Fibroblast of lung (primary cell): ENCODE results near the gene RTN3. TPM values are rescaled to one million over a fixed set of nuclear protein-coding genes. Genes with fewer than 3 reads are reported as not detected.

Source experiments
- DNase-seq, 2 donors: peaks; one replicate each; pipeline versions ENCODE4 v3.0.0 to v3.0.0-alpha.2; 2010; ENCODE audit warnings: low read depth in 2 of 2
- H2AFZ ChIP-seq: 2 replicates; pipeline ENCODE4 v1.5.1; 2012; ENCODE audit warnings: low read length, control low read depth, inconsistent platforms
- H3K27ac ChIP-seq: 2 replicates; pipeline ENCODE4 v1.5.1; 2011; ENCODE audit warnings: low read length, control low read depth; ENCODE audit not compliant: insufficient read depth
- H3K27me3 ChIP-seq: 2 replicates; pipeline ENCODE4 v1.5.1; 2011; ENCODE audit warnings: mild to moderate bottlenecking, low read length; ENCODE audit not compliant: control insufficient read depth, insufficient read depth
- H3K36me3 ChIP-seq: 2 replicates; pipeline ENCODE4 v1.5.1; 2011; ENCODE audit warnings: low read length; ENCODE audit not compliant: control insufficient read depth, insufficient read depth
- H3K4me1 ChIP-seq: 2 replicates; pipeline ENCODE4 v1.5.1; 2011; ENCODE audit warnings: low read length; ENCODE audit not compliant: control insufficient read depth, insufficient read depth; ENCODE audit errors: extremely low read depth
- H3K4me2 ChIP-seq: 2 replicates; pipeline ENCODE4 v1.5.1; 2011; ENCODE audit warnings: low read length, control low read depth; ENCODE audit not compliant: insufficient read depth; ENCODE audit errors: extremely low read depth
- H3K4me3 ChIP-seq, 4 experiments: fragments of 200-600 bp in 1 of 4; sonication (generic) in 1 of 4; replicated peaks in 1 of 4; 2 replicates each; pipeline ENCODE4 v1.5.1; 2011 to 2016; ENCODE audit warnings: low read length in 4 of 4, low read depth in 3 of 4, mild to moderate bottlenecking in 3 of 4, control low read depth in 2 of 4, inconsistent platforms in 1 of 4, mixed read lengths in 1 of 4; ENCODE audit not compliant: insufficient read depth in 1 of 4; ENCODE audit errors: control extremely low read depth in 1 of 4
- H3K79me2 ChIP-seq: 2 replicates; pipeline ENCODE4 v1.5.1; 2012; ENCODE audit warnings: mild to moderate bottlenecking, low read length, inconsistent platforms; ENCODE audit not compliant: control insufficient read depth, insufficient read depth
- H3K9ac ChIP-seq: 2 replicates; pipeline ENCODE4 v1.5.1; 2011; ENCODE audit warnings: mild to moderate bottlenecking, low read length, control low read depth; ENCODE audit not compliant: insufficient read depth
- H3K9me3 ChIP-seq: 2 replicates; pipeline ENCODE4 v1.5.1; 2012; ENCODE audit warnings: low read depth, low read length; ENCODE audit not compliant: control insufficient read depth, insufficient read depth
- H4K20me1 ChIP-seq: 2 replicates; pipeline ENCODE4 v1.5.1; 2011; ENCODE audit warnings: low read length; ENCODE audit not compliant: control insufficient read depth, insufficient read depth; ENCODE audit errors: extremely low read depth
- EZH2 ChIP-seq: IDR thresholded peaks from 2 replicates; pipeline ENCODE4 v1.5.1; 2012; ENCODE audit warnings: low read length, control low read depth, mild to moderate bottlenecking; ENCODE audit errors: missing control alignments
- polyA plus RNA-seq, 2 donors: library from polyadenylated mRNA; depleted of rRNA in 1 of 2; stranded (reverse) in 1 of 2; unstranded in 1 of 2; fragments of >200 nt; gene quantifications; 2 replicates each; pipeline ENCODE4 v1.2.1, GENCODE V29; 2011 to 2012; ENCODE audit warnings: missing spikeins in 1 of 2
- total RNA-seq: library from RNA; depleted of rRNA; stranded (reverse); fragments of >200 nt; gene quantifications from 2 replicates; pipeline ENCODE4 v1.2.1, GENCODE V29; 2014
- TF ChIP-seq, protein P1 (sequence below), 2 donors: IDR thresholded peaks in 1 of 2; conservative IDR thresholded peaks in 1 of 2; 1 replicate in 1 of 2; 2 replicates in 1 of 2; pipeline ENCODE4 v1.5.1; 2011 to 2012; ENCODE audit warnings: low read length in 2 of 2, control low read depth in 1 of 2, inconsistent platforms in 1 of 2, low read depth in 1 of 2, mild to moderate bottlenecking in 1 of 2

The RTN3 gene
- total and polyA plus RNA-seq, 2 donors (not counting 1 experiment from before 2014, with no cell fraction given) = 93.3 to 167 TPM

DNA sequence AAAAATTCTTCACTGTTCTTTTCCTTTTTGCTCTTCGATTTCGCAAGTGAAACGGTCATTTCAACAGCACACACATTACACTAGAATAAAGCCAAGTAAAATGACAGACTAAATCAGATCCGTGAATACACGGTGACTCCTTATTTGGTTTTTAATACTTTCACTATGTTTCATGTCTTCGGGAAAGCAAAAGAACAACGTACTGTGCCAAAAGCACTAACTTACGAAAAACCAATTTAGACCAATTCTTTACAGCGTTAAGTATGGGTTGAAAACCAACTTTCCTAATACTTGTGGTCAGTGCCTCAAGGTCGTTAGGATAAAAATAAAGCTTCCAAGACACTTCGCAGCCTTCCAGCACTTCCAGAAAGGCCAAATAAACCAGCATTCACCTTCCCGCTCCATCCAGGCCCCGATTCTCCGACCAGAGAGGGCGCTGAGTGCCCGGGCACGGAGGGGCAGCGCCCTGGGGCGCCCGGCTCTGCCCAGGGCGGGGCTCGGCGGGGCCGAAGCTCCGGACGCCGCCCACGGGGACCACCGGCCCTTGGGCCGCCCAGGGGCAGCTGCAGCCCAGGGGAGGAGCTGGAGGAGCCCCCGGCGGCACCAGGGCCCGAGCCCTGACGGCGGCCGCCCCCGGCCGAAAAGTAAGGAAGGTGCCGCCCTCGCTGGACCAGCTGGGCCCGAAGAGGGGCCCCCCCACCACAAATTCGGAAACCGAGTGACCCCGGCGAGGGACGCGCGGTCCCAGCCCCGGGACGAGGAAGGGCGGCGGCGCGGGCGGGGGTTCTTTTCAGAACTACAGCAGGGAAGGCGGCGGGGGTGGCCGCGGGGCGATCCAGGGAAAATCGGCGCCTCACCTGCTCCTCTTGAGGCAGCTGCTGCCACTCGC, 10.6 kb upstream of the RTN3 start:
- Histone ChIP-seq H3K4me2 (peak overlapping the region; percentile 88), H3K9ac (peak overlapping the region; percentile 90), H3K4me3 (peak overlapping the region; percentile 49 to 90 (median 72)), H3K4me1 (peaks cover 18% of the 10 kb centered on the region), H3K36me3 (peaks cover 2% of the 10 kb centered on the region), H4K20me1 (no peaks in the 10 kb centered on the region), H3K27me3 (no peaks in the 10 kb centered on the region), H3K9me3 (no peaks in the 10 kb centered on the region), H2AFZ (no peak overlapping the region), H3K79me2 (peaks cover 39% of the 10 kb centered on the region), H3K27ac (peak overlapping the region; percentile 82)
- peak; percentile 42 to 71 for DNase-seq
- no peak for TF ChIP-seq EZH2
- TF ChIP-seq, protein P1, sequence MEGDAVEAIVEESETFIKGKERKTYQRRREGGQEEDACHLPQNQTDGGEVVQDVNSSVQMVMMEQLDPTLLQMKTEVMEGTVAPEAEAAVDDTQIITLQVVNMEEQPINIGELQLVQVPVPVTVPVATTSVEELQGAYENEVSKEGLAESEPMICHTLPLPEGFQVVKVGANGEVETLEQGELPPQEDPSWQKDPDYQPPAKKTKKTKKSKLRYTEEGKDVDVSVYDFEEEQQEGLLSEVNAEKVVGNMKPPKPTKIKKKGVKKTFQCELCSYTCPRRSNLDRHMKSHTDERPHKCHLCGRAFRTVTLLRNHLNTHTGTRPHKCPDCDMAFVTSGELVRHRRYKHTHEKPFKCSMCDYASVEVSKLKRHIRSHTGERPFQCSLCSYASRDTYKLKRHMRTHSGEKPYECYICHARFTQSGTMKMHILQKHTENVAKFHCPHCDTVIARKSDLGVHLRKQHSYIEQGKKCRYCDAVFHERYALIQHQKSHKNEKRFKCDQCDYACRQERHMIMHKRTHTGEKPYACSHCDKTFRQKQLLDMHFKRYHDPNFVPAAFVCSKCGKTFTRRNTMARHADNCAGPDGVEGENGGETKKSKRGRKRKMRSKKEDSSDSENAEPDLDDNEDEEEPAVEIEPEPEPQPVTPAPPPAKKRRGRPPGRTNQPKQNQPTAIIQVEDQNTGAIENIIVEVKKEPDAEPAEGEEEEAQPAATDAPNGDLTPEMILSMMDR (conservative IDR thresholded peaks at IDR 0.05 in 1 of 2, IDR thresholded peaks at IDR 0.05 in 1 of 2; ENCODE audit: low read depth in 1 of 2, low read length in 2 of 2) = peak; percentile 28 to 30

DNA sequence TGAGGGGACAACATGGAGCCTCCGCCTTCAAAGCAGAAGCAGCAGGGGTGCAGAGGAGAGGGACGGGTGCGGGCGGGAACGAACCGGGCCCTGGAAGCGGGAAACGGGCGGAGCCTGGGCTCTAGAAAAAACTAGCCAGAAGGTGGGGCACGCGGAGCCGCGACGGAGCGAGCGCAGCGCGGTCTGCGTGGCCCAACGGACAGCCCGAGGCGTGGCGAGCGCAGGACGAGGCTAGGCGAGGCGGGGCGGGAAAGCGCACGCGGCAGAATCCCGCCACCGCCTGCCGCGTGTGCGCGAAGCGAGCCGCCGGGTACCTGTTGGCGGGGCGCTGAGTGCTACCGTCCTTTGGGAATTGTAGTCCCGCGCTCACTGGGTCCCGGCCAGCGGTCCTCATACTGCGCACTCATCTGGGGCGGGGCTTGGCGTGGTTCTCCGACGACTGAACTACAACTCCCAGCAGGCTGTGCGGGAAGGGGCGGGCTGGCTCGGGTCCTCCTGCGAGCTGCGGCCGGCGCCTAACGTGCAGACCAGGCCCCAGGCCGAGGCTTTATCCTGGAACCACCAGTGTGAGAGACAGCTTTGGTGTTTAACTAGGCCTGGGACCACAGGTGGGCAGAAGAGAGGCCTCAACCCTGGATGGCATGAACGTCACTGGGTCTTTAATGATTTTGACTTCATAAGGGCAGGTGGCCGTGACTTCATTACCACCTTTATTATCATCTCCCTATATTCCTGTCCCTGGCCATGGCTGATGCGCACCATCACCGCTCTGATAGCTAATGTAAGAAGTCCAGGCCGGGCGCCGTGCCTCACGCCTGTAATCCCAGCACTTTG, 9.8 kb upstream of the RTN3 start, which contains the start of gene ATL3:
Gene ATL3, minus strand, starts transcription at position 55 of the 834 bp plus-strand sequence. Its CDS starts 41 bp downstream, at position 14.
- peaks cover 15% of the 10 kb centered on the region for H3K4me1 ChIP-seq
- peak within 1 kb of the TSS; percentile 90 for H3K9ac ChIP-seq
- H3K27ac ChIP-seq = peak within 1 kb of the TSS; percentile 82
- no peak for TF ChIP-seq EZH2
- TF ChIP-seq, protein P1 (conservative IDR thresholded peaks at IDR 0.05 in 1 of 2, IDR thresholded peaks at IDR 0.05 in 1 of 2; ENCODE audit: low read depth in 1 of 2, low read length in 2 of 2) = no peak
- peak within 1 kb of the TSS; percentile 49 to 90 (median 72) for H3K4me3 ChIP-seq
- H3K27me3 ChIP-seq = no peaks in the 10 kb centered on the region
- peaks cover 30% of the 10 kb centered on the region for H3K79me2 ChIP-seq
- H3K4me2 ChIP-seq = peak within 1 kb of the TSS; percentile 88
- H4K20me1 ChIP-seq = no peaks in the 10 kb centered on the region
- peaks cover 2% of the 10 kb centered on the region for H3K36me3 ChIP-seq
- peak within 1 kb of the TSS; percentile 55 for H2AFZ ChIP-seq
- peak; percentile 95 for DNase-seq
- H3K9me3 ChIP-seq = no peaks in the 10 kb centered on the region

DNA sequence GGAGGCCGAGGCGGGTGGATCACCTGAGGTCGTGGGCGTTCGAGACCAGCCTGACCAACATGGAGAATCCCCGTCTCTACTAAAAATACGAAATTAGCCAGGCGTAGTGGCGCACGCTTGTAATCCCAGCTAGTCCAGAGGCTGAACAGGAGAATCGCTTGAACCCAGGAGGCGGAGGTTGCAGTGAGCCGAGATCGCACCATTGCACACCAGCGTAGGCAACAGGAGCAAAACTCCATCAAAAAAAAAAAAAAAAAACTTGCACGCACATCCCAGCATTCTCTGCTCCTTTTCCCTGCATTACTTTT, 9.2 kb upstream of the RTN3 start:
- H3K9me3 ChIP-seq = no peaks in the 10 kb centered on the region
- no peak overlapping the region for H3K9ac ChIP-seq
- H3K27ac ChIP-seq = no peak overlapping the region
- no peak for DNase-seq
- peaks cover 2% of the 10 kb centered on the region for H3K36me3 ChIP-seq
- TF ChIP-seq, protein P1 (conservative IDR thresholded peaks at IDR 0.05 in 1 of 2, IDR thresholded peaks at IDR 0.05 in 1 of 2; ENCODE audit: low read depth in 1 of 2, low read length in 2 of 2) = no peak
- no peak for TF ChIP-seq EZH2
- H3K4me3 ChIP-seq = no peak overlapping the region
- H3K27me3 ChIP-seq = no peaks in the 10 kb centered on the region
- H2AFZ ChIP-seq = no peak overlapping the region
- no peaks in the 10 kb centered on the region for H4K20me1 ChIP-seq
- H3K79me2 ChIP-seq = peaks cover 25% of the 10 kb centered on the region
- no peak overlapping the region for H3K4me2 ChIP-seq
- H3K4me1 ChIP-seq = peaks cover 14% of the 10 kb centered on the region
